IPS-NIHi7 (cell line): ENCODE results near the gene MOB3B.
"Not testable (repeated sequence)": the region's sequence is repeated elsewhere in the genome, so short reads cannot be mapped to it uniquely, and the experiment has no call there.

Source experiments
- DNase-seq: peaks from one replicate; pipeline ENCODE4 v3.0.0; 2012; ENCODE audit warnings: mixed read lengths; ENCODE audit errors: extremely low spot score

The MOB3B gene

GRCh38 chr9:27448356-27448755 lies 81.3 kb downstream of the MOB3B start:
- not testable (repeated sequence) for DNase-seq

DNA sequence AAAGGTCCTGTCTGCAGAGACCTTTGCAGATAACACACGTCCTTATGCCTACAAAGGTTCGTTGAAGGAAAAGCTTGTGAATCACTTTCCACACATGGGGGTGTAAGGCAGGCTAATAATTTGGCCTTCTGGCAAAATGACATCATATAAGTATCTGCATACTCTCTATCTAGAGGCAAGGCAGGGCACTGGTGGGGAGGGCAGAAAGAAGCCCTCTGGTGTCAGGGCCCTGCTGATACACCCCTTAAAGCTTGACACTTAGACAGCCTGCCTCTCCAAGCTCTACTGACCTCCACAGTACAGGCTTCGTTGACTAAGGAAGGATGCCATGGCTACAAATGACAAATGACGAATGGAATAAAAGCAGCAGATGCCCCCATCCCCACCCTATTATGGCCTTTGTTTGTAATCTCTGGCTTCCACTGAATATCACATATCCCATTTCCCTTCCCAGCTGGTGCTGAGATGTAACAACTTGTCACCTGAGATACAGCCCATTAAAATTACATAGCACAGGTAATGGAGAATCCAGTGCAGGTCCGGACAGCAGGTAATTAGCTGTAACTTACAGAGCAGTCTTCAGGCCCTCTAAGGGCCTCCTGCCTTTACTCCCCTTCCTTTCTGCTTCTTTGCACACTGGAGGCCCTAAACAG lies 82.5 kb downstream of the MOB3B start:
- no peak for DNase-seq

- DNase-seq: no peak
Measured at GRCh38 chr9:27445688-27446087, 83.9 kb downstream of the MOB3B start.

DNA sequence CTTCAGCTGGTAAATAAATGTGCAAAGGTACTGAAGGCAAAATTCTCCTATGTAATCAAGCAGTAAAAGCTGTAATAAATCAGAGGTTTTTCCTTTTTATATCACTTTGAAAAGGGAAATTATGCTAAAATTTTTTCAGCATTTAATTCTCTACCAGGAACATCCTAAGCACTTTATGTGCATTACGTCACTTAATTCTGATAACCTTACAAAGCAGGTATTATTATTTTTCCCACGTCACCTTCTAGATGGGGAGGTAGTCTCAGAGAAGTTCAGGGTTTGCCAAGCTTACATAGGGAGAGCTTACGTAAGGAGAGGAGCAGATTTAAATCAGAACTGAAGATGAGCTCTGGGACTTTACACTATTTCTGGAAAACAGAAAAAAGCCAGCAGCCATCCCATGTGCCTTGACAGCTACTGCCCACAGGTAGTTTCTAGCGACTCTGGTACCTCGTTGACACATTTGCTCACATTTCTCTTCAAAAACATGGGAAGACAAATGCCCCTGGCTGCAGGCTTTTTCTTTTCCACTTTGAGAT lies 84.5 kb downstream of the MOB3B start:
- no peak for DNase-seq

- DNase-seq: no peak
Measured at GRCh38 chr9:27442464-27442863, 87.2 kb downstream of the MOB3B start.

GRCh38 chr9:27441741-27442070 lies 87.9 kb downstream of the MOB3B start:
- no peak for DNase-seq

- no peak for DNase-seq
Measured at GRCh38 chr9:27440888-27441740, 88.5 kb downstream of the MOB3B start.

DNA sequence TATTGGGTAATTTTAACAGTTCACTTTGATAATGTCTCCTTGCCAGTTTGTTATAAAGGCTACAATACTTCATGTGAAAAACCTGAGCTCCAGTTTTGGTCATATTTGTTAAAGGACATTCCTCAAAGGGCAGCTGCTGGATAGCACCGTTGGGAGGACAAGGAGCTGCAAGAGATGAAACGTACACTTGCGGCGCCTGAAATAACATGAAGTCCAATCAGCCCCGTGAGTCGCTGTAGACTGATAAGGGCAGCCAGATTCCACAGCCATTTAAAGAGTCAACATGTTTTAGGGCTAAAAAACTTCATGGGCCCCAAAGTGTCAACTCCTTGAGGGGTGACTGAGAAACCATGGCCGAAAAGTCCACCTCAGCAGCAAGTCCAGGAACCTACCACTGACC lies 91.1 kb downstream of the MOB3B start:
- no peak for DNase-seq

GRCh38 chr9:27437652-27438373 lies 91.8 kb downstream of the MOB3B start:
- DNase-seq: no peak

DNA sequence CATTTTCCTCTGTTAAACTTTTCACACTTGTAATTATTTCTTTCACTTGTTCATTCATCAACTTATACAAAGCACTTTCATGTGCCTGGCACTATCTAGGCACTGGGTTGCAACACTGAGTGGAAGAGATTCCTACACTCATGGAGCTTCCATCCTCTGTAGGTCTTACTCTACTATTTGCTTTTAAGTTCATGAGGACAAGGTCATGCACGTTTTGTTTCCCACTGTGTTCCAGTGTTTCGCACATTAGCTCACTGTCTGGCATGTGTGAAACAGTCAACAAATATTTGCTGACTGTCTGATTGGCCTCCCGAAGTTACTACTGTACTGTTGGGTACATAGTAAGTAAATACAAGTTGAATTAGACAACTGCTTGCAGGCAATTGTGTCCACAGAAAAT lies 93.4 kb downstream of the MOB3B start:
- DNase-seq: no peak

DNA sequence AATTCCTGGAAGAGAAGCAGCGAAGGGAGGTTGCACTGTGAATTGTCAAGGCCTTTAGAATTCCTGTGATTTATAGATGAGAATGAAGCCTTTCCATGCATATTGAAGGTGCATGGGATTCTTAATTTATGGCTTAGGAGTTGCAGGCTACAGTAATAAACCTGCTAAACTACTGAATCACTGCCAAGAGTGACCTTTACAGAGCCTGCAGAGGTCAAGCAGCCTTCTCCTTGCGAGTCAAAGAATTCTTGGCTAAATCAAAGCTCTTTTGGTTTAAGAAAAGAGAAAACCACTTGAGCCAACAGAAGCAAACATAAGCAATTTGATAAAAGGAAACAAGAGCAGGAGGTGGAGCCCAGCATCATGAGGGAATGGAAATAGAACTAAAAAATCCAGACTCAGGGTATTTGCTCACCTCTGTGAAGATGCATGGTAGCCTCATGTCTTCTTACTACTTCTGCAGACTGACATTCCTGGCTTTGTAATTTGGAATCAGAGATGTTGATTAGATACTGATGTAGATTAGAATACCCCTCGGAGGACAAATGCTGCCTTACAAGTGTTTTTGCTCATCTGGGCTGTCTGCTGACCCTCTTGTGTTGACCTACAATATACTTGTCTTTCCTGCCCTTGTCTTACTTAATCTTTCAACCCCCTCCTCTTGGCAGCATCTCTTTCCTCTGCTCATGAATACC lies 95.8 kb downstream of the MOB3B start:
- no peak for DNase-seq

DNA sequence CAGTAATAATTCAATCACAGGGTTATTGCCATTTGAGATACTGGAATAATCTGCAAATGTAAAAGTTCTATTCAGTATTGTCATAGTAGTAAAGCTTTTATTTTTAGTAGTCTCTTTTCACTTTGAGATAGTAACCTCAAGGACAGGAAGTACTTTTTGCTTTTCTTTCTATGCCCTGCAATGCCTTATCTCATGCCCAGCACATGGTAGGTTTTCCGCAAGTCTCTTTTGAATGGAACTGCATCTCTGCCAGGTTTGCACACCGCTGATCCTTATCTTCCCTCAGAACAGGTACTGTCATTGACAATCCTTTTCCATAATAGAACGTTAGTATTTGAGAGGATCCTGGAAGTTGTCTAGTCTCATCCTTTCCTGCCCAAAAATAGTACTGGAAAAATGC lies 97.3 kb downstream of the MOB3B start:
- no peak for DNase-seq

DNA sequence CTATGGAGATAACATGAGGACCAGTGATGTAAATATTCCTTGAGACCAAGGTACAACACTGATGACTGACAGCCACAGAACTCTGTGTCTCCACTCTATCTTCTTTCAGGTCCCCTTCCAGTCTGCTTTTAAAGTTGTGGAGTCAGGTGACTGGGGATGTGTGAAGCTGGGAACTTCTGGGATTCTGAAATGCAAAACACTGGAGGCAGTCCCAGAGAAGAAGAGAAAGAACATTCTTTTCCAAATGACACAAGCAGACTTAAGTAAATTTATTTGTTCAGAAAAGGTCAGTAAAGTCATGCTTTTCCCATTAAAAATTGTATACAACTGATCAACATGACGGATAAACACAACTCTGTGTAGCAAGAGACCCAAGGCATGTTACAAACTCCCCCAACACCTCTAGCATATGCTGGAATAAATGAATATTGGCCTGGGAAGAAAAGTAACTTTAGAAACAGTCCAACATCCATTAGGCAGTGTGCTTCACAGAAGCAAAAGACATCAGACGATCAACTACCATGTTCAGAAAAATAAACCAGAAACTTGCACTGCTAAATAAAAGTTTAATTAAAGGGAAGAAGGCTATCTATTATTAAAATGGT lies 98.0 kb downstream of the MOB3B start:
- DNase-seq: no peak

- no peak for DNase-seq
Measured at GRCh38 chr9:27430750-27431535, 98.7 kb downstream of the MOB3B start.

- no peak for DNase-seq
Measured at GRCh38 chr9:27429917-27430316, 99.7 kb downstream of the MOB3B start.

DNA sequence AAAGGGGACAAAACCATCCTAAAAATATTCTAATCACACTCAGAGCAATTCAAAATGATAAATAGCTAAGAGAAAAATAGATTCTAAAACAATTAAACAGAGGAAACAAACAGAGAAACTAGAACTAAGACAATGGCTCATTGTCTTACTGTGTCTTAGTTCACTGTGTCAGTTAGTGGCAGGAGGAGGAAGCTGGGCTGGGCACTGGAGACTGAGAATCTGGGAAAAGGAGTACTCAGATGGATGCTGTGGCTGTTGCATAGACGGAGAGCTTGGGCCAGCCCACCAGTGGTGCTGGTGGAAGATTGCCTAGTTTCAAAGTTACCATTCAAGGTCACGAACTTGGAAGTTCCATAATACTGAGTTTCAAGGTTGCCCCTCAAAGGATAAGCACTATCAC lies 100.2 kb downstream of the MOB3B start:
- DNase-seq: no peak

DNA sequence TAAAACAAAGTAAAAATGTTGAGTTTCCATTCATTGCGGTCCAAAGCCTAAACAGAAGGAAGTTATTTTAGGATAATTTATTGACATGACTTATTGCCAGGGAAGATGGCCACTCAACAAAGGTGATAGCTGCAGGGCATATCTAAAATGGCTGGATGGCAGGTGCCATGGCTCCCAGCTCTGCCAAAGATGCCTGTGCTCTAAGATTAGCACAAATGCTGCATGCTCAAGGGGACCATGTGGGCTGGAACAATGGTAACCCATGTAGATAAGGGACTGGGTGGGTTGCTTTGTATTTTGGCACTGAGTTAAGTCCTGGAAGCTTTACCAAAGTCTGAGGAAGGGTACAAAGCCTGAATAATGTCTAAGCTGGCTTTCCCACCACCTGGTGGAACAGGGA lies 101.1 kb downstream of the MOB3B start:
- no peak for DNase-seq

- DNase-seq: peak; percentile 36
Measured at GRCh38 chr9:27427272-27427643, 102.4 kb downstream of the MOB3B start.

DNA sequence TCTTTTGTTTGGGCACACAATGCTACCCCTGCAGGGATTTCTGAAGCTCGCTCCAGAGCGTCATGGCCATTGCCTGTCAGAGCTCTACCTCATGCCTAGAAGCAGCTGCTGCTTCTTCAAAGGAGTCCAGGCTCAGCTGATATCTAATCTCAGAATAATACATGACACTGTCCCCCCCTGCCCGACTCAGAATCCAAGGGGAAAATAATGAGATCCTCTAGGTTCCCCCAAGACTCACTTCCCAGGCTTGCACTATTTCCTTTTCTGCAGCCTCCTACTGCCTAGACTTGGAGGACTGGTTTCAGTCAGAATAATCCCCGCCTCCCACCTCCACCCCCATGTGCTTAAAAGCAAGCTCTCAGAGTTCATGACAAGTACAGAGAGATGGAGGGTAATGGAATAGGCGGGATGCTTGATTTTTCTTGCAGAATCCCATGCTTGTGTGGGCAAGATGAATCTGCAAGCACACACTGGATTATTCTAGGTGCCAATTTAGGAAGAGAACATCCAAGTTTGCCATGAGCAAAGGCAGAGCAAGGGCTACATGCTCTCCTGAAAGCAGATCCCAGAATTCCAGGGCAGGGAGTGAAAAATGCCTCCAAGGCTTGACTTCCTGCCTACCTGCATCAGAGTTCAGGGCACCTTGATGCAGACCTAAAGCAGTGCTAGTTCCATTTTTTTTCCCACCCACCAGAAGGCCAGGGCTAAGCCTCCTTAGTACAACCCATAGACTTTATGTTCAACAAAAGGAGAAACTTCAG lies 102.9 kb downstream of the MOB3B start:
- peak; percentile 43 for DNase-seq
